Activated CD8-positive, alpha-beta memory T cell treated with anti-CD3 and anti-CD28 coated beads, Interleukin-2, amount 50 U/mL, for 24 hours (primary cell): ENCODE results near the gene REG3A.

Source experiments
- DNase-seq: peaks from one replicate; pipeline ENCODE4 v3.0.0-alpha.2; 2020; ENCODE audit errors: extremely low read depth

REG3A gene

GRCh38 chr2:79120194-79120713, 39.3 kb downstream of the REG3A start, which contains the start of gene REG1A:
Gene REG1A, plus strand, starts transcription at chr2:79120488. Its CDS starts 374 bp downstream, at chr2:79120862.
- DNase-seq = no peak

GRCh38 chr2:79116997-79117928, 42.3 kb downstream of the REG3A start:
- no peak for DNase-seq

- DNase-seq = no peak
These were observed 44.6 kb downstream of the REG3A start for GRCh38 chr2:79114797-79115494.

GRCh38 chr2:79112269-79112668, 47.3 kb downstream of the REG3A start:
- DNase-seq = no peak
